HG02840 (cell line): ENCODE measurements around the gene NBPF12.
"Not testable (repeated sequence)": the region's sequence is repeated elsewhere in the genome, so short reads cannot be mapped to it uniquely, and the experiment has no call there.

Source experiments
- ATAC-seq: cut with Tn5 transposase; IDR thresholded peaks from one replicate; pipeline ENCODE4 v1.9.1; 2021; ENCODE audit warnings: mild to moderate bottlenecking, moderate library complexity, moderate number of reproducible peaks; ENCODE audit not compliant: unreplicated experiment, low FRiP score

Gene NBPF12

DNA sequence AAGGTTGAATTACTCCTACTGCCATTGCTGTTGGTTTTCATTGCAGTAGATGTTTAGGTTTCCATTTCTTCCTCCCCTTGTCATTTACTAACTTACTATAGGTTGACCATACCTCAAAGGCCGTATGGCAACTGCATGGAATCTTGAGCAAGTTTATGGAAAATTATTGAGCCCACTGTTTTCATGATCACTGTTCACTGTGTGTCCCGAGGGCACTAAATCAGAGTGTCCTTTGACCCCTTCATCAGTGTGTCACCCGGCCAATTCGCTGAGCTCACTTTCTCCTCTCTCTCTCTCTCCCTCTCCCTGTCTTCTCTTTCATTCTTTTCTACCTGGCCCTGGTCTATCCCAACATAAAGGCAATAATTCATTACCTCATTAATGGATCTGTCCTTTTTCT is 47.7 kb downstream of the NBPF12 start:
- ATAC-seq = not testable (repeated sequence)

GRCh38 chr1:146986450-146986849 is 48.3 kb downstream of the NBPF12 start:
- ATAC-seq = not testable (repeated sequence)

DNA sequence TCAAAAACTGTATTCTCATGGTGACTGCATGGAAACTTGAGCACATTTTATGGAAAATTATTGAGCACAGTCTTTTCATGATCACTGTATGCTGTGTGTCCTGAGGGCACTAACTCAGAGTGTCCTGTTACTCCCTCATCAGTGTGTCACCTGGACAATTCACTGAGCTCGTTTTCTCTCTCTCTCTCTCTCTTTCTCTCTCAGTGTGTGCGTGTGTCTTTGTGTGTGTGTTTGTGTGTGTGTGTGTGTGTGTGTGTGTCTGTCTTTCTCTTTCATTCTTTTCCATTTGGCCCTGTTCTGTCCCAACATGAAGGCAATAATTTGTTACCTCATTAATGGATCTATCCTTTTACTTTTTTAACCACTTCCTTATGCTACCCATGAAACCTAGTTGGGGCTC is 49.4 kb downstream of the NBPF12 start:
- not testable (repeated sequence) for ATAC-seq

- ATAC-seq = not testable (repeated sequence)
These were observed 51.3 kb downstream of the NBPF12 start for GRCh38 chr1:146989455-146989854.

GRCh38 chr1:147008495-147008894 is 70.4 kb downstream of the NBPF12 start:
- ATAC-seq = not testable (repeated sequence)

DNA sequence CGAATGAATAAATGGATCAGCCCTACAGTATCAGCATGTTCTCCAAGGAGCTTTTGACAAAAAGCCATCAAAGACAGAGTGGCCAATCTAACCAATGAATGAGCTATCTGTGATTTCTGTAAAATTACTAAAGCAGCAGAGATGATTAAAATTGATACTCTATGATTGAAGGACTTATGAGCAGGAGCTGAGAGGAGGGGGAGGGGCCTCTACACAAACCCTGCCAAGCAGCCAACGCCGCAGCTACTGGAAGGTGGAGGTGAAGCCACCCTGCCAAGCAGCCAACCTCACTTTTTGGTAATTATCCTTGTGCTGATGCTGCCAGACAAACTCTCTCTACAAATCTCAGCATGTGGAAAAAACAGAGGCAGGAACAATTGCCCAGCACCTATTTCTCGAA is 88.9 kb downstream of the NBPF12 start:
- ATAC-seq = not testable (repeated sequence)

DNA sequence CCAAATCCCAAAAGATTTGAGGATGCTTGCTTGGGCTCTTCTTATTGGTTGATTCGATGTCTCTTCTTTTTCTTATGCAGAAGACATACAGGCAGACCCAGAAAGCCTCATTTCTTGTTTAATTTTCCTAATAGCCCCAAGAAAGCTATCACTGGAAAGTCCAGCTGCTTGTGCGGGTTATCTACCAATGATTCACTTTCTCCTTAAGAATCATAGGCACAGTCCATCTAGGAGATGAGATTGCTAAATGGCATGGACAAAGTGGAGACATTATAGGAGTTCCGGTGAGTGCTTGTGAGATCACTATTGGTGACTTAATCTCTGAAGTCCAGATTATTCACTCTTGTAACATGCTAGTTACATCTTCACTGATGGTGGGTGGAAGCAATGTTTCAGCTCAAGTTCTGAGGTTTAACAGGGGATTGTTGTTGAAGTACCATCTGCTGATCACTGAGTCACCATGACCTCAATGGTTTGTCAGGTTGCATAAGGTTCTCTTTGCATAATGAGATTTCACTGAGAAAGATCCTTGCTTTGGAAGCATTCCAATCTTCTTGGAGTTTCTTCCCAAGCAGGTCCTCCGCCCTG is 92.0 kb downstream of the NBPF12 start:
- ATAC-seq = not testable (repeated sequence)

DNA sequence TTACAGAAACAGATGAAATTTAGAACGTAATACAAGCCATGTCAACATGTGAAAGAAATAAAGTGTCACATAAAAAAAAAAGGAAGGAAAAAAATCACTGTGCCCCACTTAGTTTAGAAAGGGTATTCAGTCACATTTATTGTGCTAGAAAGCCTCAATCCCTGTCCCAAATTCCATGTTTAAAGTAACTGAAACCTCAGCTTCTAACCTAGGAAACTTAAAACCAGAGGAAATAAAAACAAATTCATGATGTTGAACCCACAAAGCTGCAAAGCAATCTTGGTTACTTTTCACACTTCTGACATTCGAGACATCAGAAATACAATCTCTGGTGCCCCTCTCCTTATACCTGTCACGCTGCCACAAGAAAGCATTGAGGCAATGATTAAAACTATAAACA is 101.8 kb downstream of the NBPF12 start:
- no peak for ATAC-seq

DNA sequence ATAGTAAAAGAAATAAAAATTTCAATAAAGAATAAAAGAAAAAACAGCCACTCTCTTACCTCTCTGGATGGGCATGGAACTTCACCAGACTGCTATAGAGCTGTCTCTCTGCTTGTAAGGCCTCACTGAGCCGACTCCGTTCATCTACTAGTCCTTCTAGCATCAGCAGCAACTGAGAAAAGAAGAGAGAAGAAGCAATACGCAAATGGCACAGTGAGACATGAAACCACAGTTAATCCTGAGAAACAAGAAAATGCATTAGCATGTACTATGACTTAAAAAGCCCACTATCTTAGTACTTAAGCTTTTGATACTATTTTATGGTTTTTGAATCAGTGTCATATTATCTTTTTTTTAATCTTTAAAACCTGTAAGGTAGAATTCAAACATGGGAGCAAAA is 104.8 kb downstream of the NBPF12 start:
- not testable (repeated sequence) for ATAC-seq

GRCh38 chr1:147044511-147044910 is 106.4 kb downstream of the NBPF12 start:
- not testable (repeated sequence) for ATAC-seq
